Cardiac muscle cell (in vitro differentiated cells and primary cell): Measurements from ENCODE around the gene TMEM41B. TPM values are rescaled to one million over a fixed set of nuclear protein-coding genes. Genes with fewer than 3 reads are reported as not detected.
A peak's percentile ranks its signal among the peaks of the same experiment; 100 is the strongest.
"Not testable (repeated sequence)": the region's sequence is repeated elsewhere in the genome, so short reads cannot be mapped to it uniquely, and the experiment has no call there.

Source experiments
- DNase-seq, 2 donors: peaks; one replicate each; pipeline versions ENCODE4 v3.0.0 to v3.0.0-alpha.2; 2010 to 2017; ENCODE audit warnings: low read depth in 1 of 2, low spot score in 1 of 2
- H3K27ac ChIP-seq: fragments of 200-600 bp; sonication (generic); 2 replicates; pipeline ENCODE4 v1.5.1; 2016
- H3K27me3 ChIP-seq: fragments of 200-600 bp; sonication (generic); 2 replicates; pipeline ENCODE4 v1.6.0; 2016; ENCODE audit warnings: control low read depth
- H3K36me3 ChIP-seq: fragments of 200-600 bp; sonication (generic); 2 replicates; pipeline ENCODE4 v1.5.1; 2016; ENCODE audit warnings: control low read depth
- H3K4me1 ChIP-seq: fragments of 200-600 bp; sonication (generic); 2 replicates; pipeline ENCODE4 v1.8.1; 2017; ENCODE audit warnings: low read depth, mild to moderate bottlenecking, mixed run types
- H3K4me3 ChIP-seq: fragments of 200-600 bp; sonication (generic); 2 replicates; pipeline ENCODE4 v1.5.1; 2016; ENCODE audit warnings: mild to moderate bottlenecking
- H3K9me3 ChIP-seq: fragments of 200-600 bp; sonication (generic); 2 replicates; pipeline ENCODE4 v1.5.1; 2017; ENCODE audit warnings: low read depth, mild to moderate bottlenecking, control low read depth
- CTCF ChIP-seq: IDR thresholded peaks from 2 replicates; pipeline ENCODE4 v1.5.1; 2012; ENCODE audit warnings: low read depth, mild to moderate bottlenecking, low read length
- polyA plus RNA-seq: library from polyadenylated mRNA; unstranded; fragments of >200 nt; fragmentation: Nextera tagmentation; extraction: Ambion mirVana; gene quantifications from 2 replicates; pipeline ENCODE4 v1.2.1, GENCODE V29; 2016
- total RNA-seq: library from RNA; depleted of rRNA; stranded (reverse); fragments of >200 nt; gene quantifications from 2 replicates; pipeline ENCODE4 v1.2.3, GENCODE V29; 2016

Gene TMEM41B
- total and polyA plus RNA-seq, 2 experiments from 2014 or later = 63.3 to 77.0 TPM

GRCh38 chr11:9265211-9266131, 48.9 kb downstream of the TMEM41B start, which contains the start of gene DENND5A:
Gene DENND5A, minus strand, starts transcription at chr11:9265350. Its CDS starts 281 bp downstream, at chr11:9265069.
- H3K9me3 ChIP-seq = no peaks in the 10 kb centered on the region
- TF ChIP-seq CTCF = no peak

GRCh38 chr11:9264316-9265210, 49.8 kb downstream of the TMEM41B start:
- Histone ChIP-seq H3K4me3 (peak overlapping the region; percentile 98), H3K27ac (peak overlapping the region; percentile 98), H3K27me3 (no peaks in the 10 kb centered on the region), H3K36me3 (no peaks in the 10 kb centered on the region), H3K4me1 (peaks cover 28% of the 10 kb centered on the region), H3K9me3 (no peaks in the 10 kb centered on the region)
- TF ChIP-seq CTCF = no peak
- DNase-seq = peak; percentile 56 to 83

More at GRCh38 chr11:9265211-9266131, 48.9 kb downstream of the TMEM41B start, which contains the start of gene DENND5A:
- Histone ChIP-seq H3K27ac (peak within 1 kb of the TSS; percentile 98), H3K27me3 (no peaks in the 10 kb centered on the region), H3K4me1 (peaks cover 35% of the 10 kb centered on the region), H3K36me3 (no peaks in the 10 kb centered on the region), H3K4me3 (peak within 1 kb of the TSS; percentile 98)
- DNase-seq = peak; percentile 91 to 94

GRCh38 chr11:9263840-9264315, 50.5 kb downstream of the TMEM41B start:
- TF ChIP-seq CTCF = no peak
- H3K9me3 ChIP-seq = no peaks in the 10 kb centered on the region
- no peaks in the 10 kb centered on the region for H3K36me3 ChIP-seq
- no peak for DNase-seq
- H3K27me3 ChIP-seq = no peaks in the 10 kb centered on the region
- H3K4me1 ChIP-seq = peaks cover 22% of the 10 kb centered on the region
- H3K27ac ChIP-seq = peak overlapping the region; percentile 98
- peak overlapping the region; percentile 98 for H3K4me3 ChIP-seq

GRCh38 chr11:9260838-9261146, 53.6 kb downstream of the TMEM41B start:
- H3K27me3 ChIP-seq, DNase-seq, H3K4me3 ChIP-seq, H3K36me3 ChIP-seq, H3K9me3 ChIP-seq: not testable (repeated sequence)
- Histone ChIP-seq H3K27ac (peak overlapping the region; percentile 46), H3K4me1 (peaks cover 17% of the 10 kb centered on the region)

GRCh38 chr11:9259981-9260837, 54.2 kb downstream of the TMEM41B start:
- Histone ChIP-seq H3K36me3 (peaks cover 4% of the 10 kb centered on the region), H3K9me3 (no peaks in the 10 kb centered on the region), H3K4me3 (no peak overlapping the region), H3K4me1 (peaks cover 14% of the 10 kb centered on the region), H3K27ac (no peak overlapping the region), H3K27me3 (no peaks in the 10 kb centered on the region)
- peak in 1 of 2 donors; percentile 24 for DNase-seq
- peak; percentile 14 for TF ChIP-seq CTCF

DNA sequence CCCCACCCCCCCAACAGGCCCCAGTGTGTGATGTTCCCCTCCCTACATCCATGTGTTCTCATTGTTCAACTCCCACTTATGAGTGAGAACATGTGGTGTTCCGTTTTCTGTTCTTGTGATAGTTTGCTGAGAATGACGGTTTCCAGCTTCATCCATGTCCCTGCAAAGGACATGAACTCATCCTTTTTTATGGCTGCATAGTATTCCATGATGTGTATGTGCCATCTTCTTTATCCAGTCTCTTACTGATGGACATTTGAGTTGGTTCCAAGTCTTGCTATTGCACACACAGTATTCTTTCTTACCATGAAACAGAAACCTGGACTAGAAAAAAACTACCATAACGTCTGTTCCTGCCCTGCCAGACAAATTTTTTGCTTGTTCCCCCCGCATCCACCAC, 56.1 kb downstream of the TMEM41B start:
- not testable (repeated sequence) for H3K4me3 ChIP-seq, H3K27ac ChIP-seq, H3K27me3 ChIP-seq, H3K9me3 ChIP-seq, H3K36me3 ChIP-seq, DNase-seq
- peaks cover 13% of the 10 kb centered on the region for H3K4me1 ChIP-seq
